Measurements from ENCODE around the gene FEN1. TPM values are rescaled to one million over a fixed set of nuclear protein-coding genes. Genes with fewer than 3 reads are reported as not detected.
A peak's percentile ranks its signal among the peaks of the same experiment; 100 is the strongest.

Gene FEN1
- total and polyA plus RNA-seq, 12 donors, result 3.9 to 32.0 (median 10.0) TPM

GRCh38 chr11:61812736-61813411, 20.2 kb downstream of the FEN1 start:
- Histone ChIP-seq H3K36me3 (replicated peaks in 1 of 2) (peaks cover 0 to 54% of the 10 kb centered on the region in 2 donors), H3K4me3 (no peak overlapping the region), H3K9me3 (replicated peaks in 1 of 3) (no peaks in the 10 kb centered on the region), H3K27me3 (no peaks in the 10 kb centered on the region), H3K4me1 (replicated peaks in 1 of 2) (peaks cover 9 to 13% of the 10 kb centered on the region in 2 donors), H3K27ac (peak overlapping the region in 1 of 5 donors; percentile 13)
- intact Hi-C loops (cut with DNase I), result no loop called here
- DNase-seq, result no peak
- no peak for TF ChIP-seq POLR2A (IDR thresholded peaks at IDR 0.05)
- TF ChIP-seq, protein P1, sequence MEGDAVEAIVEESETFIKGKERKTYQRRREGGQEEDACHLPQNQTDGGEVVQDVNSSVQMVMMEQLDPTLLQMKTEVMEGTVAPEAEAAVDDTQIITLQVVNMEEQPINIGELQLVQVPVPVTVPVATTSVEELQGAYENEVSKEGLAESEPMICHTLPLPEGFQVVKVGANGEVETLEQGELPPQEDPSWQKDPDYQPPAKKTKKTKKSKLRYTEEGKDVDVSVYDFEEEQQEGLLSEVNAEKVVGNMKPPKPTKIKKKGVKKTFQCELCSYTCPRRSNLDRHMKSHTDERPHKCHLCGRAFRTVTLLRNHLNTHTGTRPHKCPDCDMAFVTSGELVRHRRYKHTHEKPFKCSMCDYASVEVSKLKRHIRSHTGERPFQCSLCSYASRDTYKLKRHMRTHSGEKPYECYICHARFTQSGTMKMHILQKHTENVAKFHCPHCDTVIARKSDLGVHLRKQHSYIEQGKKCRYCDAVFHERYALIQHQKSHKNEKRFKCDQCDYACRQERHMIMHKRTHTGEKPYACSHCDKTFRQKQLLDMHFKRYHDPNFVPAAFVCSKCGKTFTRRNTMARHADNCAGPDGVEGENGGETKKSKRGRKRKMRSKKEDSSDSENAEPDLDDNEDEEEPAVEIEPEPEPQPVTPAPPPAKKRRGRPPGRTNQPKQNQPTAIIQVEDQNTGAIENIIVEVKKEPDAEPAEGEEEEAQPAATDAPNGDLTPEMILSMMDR (IDR thresholded peaks at IDR 0.05), result no peak
- WGBS, 4 donors, result 88 to 97% (median 94%) methylated on average over 4 of the region's 4 CpGs

DNA sequence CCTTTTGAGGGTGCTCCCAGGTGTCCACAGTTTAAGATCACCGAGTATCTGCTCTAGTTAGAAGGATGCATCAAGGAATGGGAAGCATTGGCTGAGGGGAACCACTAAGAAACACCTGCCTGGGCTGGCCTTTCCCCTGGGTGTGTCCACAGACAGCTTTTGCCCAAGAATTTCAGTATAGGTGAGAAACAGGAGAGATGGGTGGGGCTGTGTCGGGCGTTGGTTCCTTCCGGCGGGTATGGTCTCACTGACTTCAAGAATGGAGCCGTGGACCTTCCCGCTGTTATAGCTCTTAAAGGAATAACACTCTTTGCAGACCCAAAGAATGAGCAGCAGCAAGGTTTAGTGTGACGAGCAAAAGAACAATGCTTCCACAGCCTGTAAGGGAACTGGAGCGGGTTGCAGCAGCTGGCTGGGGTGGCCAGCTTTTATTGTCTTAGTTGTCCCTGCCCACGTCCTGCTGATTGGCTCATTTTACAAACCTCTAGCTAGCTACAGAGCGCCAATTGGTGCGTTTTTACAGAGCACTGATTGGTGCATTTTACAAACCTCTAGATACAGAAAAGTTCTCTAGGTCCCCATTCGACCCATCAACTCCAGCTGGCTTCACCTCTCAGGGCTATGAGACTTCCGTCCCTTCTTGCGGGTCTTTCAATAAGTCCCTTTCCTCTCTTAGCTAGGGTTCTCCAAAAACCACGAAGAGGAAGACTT, 21.7 kb downstream of the FEN1 start:
- Histone ChIP-seq H3K36me3 (replicated peaks in 1 of 2) (peaks cover 0 to 39% of the 10 kb centered on the region in 2 donors), H3K27ac (peak overlapping the region; percentile 64 to 99 (median 99)), H3K9me3 (replicated peaks in 1 of 3) (no peaks in the 10 kb centered on the region), H3K4me3 (peak overlapping the region in 2 of 4 donors; percentile 48 to 58), H3K4me1 (replicated peaks in 1 of 2) (peaks cover 9 to 13% of the 10 kb centered on the region in 2 donors), H3K27me3 (no peaks in the 10 kb centered on the region)
- DNase-seq, result peak in 5 of 7 donors; percentile 49 to 81 (median 63)
- intact Hi-C loops (cut with DNase I), result no loop called here
- TF ChIP-seq, protein P1 (IDR thresholded peaks at IDR 0.05), result no peak
- TF ChIP-seq POLR2A (IDR thresholded peaks at IDR 0.05), result peak in 1 of 2 donors; percentile 5
- 74 to 80% (median 78%) methylated on average over 16 of the region's 16 CpGs for WGBS, 4 donors

GRCh38 chr11:61814958-61815789, 22.5 kb downstream of the FEN1 start:
- intact Hi-C loops (cut with DNase I), result no loop called here
- TF ChIP-seq, protein P1 (IDR thresholded peaks at IDR 0.05), result no peak
- peak; percentile 97 to 99 for TF ChIP-seq POLR2A (IDR thresholded peaks at IDR 0.05)
- H3K27ac ChIP-seq, result peak overlapping the region; percentile 95 to 99 (median 99)
- H3K4me3 ChIP-seq, result peak overlapping the region in 3 of 4 donors; percentile 13 to 58 (median 52)
- H3K4me1 ChIP-seq (replicated peaks in 1 of 2), result peaks cover 9 to 13% of the 10 kb centered on the region in 2 donors
- 0 to 1% (median 1%) methylated on average over 17 to 66 of the region's 66 CpGs for WGBS, 4 donors
- H3K9me3 ChIP-seq (replicated peaks in 1 of 3), result no peaks in the 10 kb centered on the region
- no peaks in the 10 kb centered on the region for H3K27me3 ChIP-seq
- peak; percentile 98 to 99 (median 98) for DNase-seq
- H3K36me3 ChIP-seq (replicated peaks in 1 of 2), result peaks cover 0 to 31% of the 10 kb centered on the region in 2 donors
